ENCODE measurements around the gene SLBP. TPM values are rescaled to one million over a fixed set of nuclear protein-coding genes. Genes with fewer than 3 reads are reported as not detected.

Gene SLBP
- total RNA-seq, 2 donors from 2014 or later = 29.8 to 30.5 TPM

GRCh38 chr4:1714303-1715001 lies 2.3 kb upstream of the SLBP start:
- ATAC-seq (ENCODE audit: insufficient number of reproducible peaks, low FRiP score, low read depth) = no peak
- Histone ChIP-seq H3K27ac (peak overlapping the region in 1 of 2 donors; percentile 18), H3K27me3 (replicated peaks; ENCODE audit: insufficient read depth) (no peaks in the 10 kb centered on the region), H3K36me3 (peaks cover 12% of the 10 kb centered on the region), H3K9me3 (no peaks in the 10 kb centered on the region), H3K4me1 (ENCODE audit: control insufficient read depth in 1 of 2, low read depth in 2 of 2) (peaks cover 12 to 29% of the 10 kb centered on the region in 2 donors), H3K4me3 (no peak overlapping the region)
- DNase-seq (ENCODE audit: low spot score) = no peak
- TF ChIP-seq, protein P1, sequence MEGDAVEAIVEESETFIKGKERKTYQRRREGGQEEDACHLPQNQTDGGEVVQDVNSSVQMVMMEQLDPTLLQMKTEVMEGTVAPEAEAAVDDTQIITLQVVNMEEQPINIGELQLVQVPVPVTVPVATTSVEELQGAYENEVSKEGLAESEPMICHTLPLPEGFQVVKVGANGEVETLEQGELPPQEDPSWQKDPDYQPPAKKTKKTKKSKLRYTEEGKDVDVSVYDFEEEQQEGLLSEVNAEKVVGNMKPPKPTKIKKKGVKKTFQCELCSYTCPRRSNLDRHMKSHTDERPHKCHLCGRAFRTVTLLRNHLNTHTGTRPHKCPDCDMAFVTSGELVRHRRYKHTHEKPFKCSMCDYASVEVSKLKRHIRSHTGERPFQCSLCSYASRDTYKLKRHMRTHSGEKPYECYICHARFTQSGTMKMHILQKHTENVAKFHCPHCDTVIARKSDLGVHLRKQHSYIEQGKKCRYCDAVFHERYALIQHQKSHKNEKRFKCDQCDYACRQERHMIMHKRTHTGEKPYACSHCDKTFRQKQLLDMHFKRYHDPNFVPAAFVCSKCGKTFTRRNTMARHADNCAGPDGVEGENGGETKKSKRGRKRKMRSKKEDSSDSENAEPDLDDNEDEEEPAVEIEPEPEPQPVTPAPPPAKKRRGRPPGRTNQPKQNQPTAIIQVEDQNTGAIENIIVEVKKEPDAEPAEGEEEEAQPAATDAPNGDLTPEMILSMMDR (IDR thresholded peaks at IDR 0.05) = no peak

- no peaks in the 10 kb centered on the region for H3K27me3 ChIP-seq (replicated peaks; ENCODE audit: insufficient read depth)
- ATAC-seq (ENCODE audit: insufficient number of reproducible peaks, low FRiP score, low read depth) = no peak
- TF ChIP-seq, protein P1 (IDR thresholded peaks at IDR 0.05) = no peak
- H3K4me3 ChIP-seq = peak overlapping the region; percentile 79
- peaks cover 12% of the 10 kb centered on the region for H3K36me3 ChIP-seq
- peaks cover 10 to 27% of the 10 kb centered on the region in 2 donors for H3K4me1 ChIP-seq (ENCODE audit: control insufficient read depth in 1 of 2, low read depth in 2 of 2)
- H3K9me3 ChIP-seq = no peaks in the 10 kb centered on the region
- no peak for DNase-seq (ENCODE audit: low spot score)
- H3K27ac ChIP-seq = peak overlapping the region; percentile 93 to 100
These were observed 1.1 kb upstream of the SLBP start for GRCh38 chr4:1713003-1713851.

DNA sequence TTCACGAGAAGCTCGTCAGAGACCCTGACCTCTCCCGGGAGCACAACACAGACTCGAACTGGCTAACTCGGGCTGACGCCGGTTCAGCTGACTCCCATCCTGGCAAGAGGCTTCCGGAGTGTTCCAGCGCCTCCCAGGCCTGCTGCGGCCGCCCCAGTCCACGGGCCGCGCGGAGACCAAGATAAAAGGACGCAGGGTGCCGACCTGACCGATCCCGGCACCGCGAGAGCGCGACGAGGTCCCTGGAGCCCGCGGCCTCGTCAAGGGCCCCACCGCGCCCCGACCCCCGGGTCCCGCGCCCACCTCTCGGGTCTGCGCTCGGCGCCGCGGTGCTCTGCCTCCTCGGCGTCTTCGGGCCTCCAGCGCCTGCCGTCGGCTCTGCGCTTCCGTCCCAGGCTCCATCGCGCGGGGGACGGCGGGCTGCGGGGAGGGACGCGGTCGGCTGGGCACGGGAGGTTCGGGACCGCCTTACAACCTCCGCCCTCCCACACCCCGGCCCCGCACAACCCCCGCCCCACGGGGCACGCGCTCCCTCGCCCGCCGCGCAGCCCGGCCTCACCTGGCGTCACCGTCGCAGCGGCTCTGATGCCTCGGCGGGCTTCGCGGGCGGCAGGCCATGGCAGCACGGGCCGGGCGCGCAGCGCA lies 426 bp downstream of the SLBP start:
- Histone ChIP-seq H3K9me3 (no peaks in the 10 kb centered on the region), H3K4me1 (ENCODE audit: control insufficient read depth in 1 of 2, low read depth in 2 of 2) (peaks cover 10 to 27% of the 10 kb centered on the region in 2 donors), H3K27ac (peak overlapping the region; percentile 93 to 100), H3K27me3 (replicated peaks; ENCODE audit: insufficient read depth) (no peaks in the 10 kb centered on the region), H3K36me3 (no peaks in the 10 kb centered on the region), H3K4me3 (peak overlapping the region; percentile 79)
- ATAC-seq (ENCODE audit: insufficient number of reproducible peaks, low FRiP score, low read depth) (peak; percentile 13), DNase-seq (ENCODE audit: low spot score) (no peak)
- TF ChIP-seq, protein P1 (IDR thresholded peaks at IDR 0.05) = no peak

GRCh38 chr4:1711055-1711570 lies 1.0 kb downstream of the SLBP start:
- H3K27ac ChIP-seq = peak overlapping the region; percentile 93 to 100
- H3K27me3 ChIP-seq (replicated peaks; ENCODE audit: insufficient read depth) = no peaks in the 10 kb centered on the region
- no peak for DNase-seq (ENCODE audit: low spot score)
- H3K9me3 ChIP-seq = no peaks in the 10 kb centered on the region
- ATAC-seq (ENCODE audit: insufficient number of reproducible peaks, low FRiP score, low read depth) = no peak
- H3K4me3 ChIP-seq = peak overlapping the region; percentile 79
- TF ChIP-seq, protein P1 (IDR thresholded peaks at IDR 0.05) = no peak
- peaks cover 10 to 27% of the 10 kb centered on the region in 2 donors for H3K4me1 ChIP-seq (ENCODE audit: control insufficient read depth in 1 of 2, low read depth in 2 of 2)
- H3K36me3 ChIP-seq = no peaks in the 10 kb centered on the region
